PC-9 (cell line): ENCODE data around the gene REEP5. TPM values are rescaled to one million over a fixed set of nuclear protein-coding genes. Genes with fewer than 3 reads are reported as not detected.

ENCODE experiments used
- BruUV-seq: library from RNA; stranded (reverse); fragments of 400-500 nt; replicated peaks from 2 replicates; lab custom pipeline; 2021; lab: Mats Ljungman, UMichigan
- CTCF ChIA-PET: fragments of 300-600 bp; sonication (Branson Sonifier 250); formaldehyde crosslinking; loops from one replicate; lab custom pipeline; 2022; ENCODE audit warnings: antibody characterized with exemption; lab: Charles Lee
- POLR2A ChIA-PET: fragments of 300-600 bp; sonication (Branson Sonifier 250); formaldehyde crosslinking; loops from one replicate; lab custom pipeline; 2022; ENCODE audit warnings: antibody characterized with exemption; ENCODE audit not compliant: unreplicated experiment; lab: Charles Lee
- DNase-seq, 2 experiments: peaks; one replicate each; pipeline versions ENCODE4 v3.0.0 to v3.0.0-alpha.2; 2015 to 2022; ENCODE audit warnings: mixed read lengths in 1 of 2
- H2AFZ ChIP-seq: fragments of 200-600 bp; sonication (generic); 2 replicates; pipeline ENCODE4 v1.8.1; 2017; ENCODE audit warnings: antibody characterized with exemption
- H3F3A ChIP-seq: fragments of 200-600 bp; sonication (generic); 2 replicates; pipeline ENCODE4 v1.8.1; 2017; ENCODE audit warnings: antibody characterized with exemption, mild to moderate bottlenecking, low read depth; ENCODE audit not compliant: insufficient read depth
- H3K27ac ChIP-seq: fragments of 200-600 bp; sonication (generic); 2 replicates; pipeline ENCODE4 v1.6.1; 2016; ENCODE audit warnings: mixed run types
- H3K27me3 ChIP-seq: fragments of 200-600 bp; sonication (generic); 2 replicates; pipeline ENCODE4 v1.6.1; 2016; ENCODE audit warnings: low read depth, mixed run types; ENCODE audit not compliant: insufficient read depth
- H3K36me3 ChIP-seq: fragments of 200-600 bp; sonication (generic); 2 replicates; pipeline ENCODE4 v1.6.1; 2016; ENCODE audit warnings: low read depth, mixed run types
- H3K4me1 ChIP-seq: fragments of 200-600 bp; sonication (generic); replicated peaks from 2 replicates; pipeline ENCODE4 v1.6.1; 2016; ENCODE audit warnings: mixed run types; ENCODE audit not compliant: insufficient read depth
- H3K4me2 ChIP-seq: fragments of 200-600 bp; sonication (generic); 2 replicates; pipeline ENCODE4 v1.6.1; 2017; ENCODE audit warnings: mixed run types
- H3K4me3 ChIP-seq: fragments of 200-600 bp; sonication (generic); 2 replicates; pipeline ENCODE4 v1.6.1; 2016; ENCODE audit warnings: mixed run types
- H3K79me2 ChIP-seq: fragments of 200-600 bp; sonication (generic); 2 replicates; pipeline ENCODE4 v1.6.1; 2017; ENCODE audit warnings: low read depth, mixed run types
- H3K9me2 ChIP-seq: fragments of 200-600 bp; sonication (generic); 2 replicates; pipeline ENCODE4 v1.8.1; 2017; ENCODE audit warnings: mild to moderate bottlenecking; ENCODE audit not compliant: insufficient read depth
- H3K9me3 ChIP-seq: fragments of 200-600 bp; sonication (generic); 2 replicates; pipeline ENCODE4 v1.8.1; 2016; ENCODE audit warnings: low read depth; ENCODE audit not compliant: insufficient read depth
- H4K20me1 ChIP-seq: fragments of 200-600 bp; sonication (generic); 2 replicates; pipeline ENCODE4 v1.8.1; 2017; ENCODE audit not compliant: insufficient read depth
- EZH2 ChIP-seq: fragments of 200-600 bp; sonication (generic); IDR thresholded peaks from 2 replicates; pipeline ENCODE4 v1.8.0; 2017; ENCODE audit warnings: antibody characterized with exemption, low read depth
- intact Hi-C: fragments of 100-400 bp; cut with micrococcal nuclease; formaldehyde crosslinking; loops from one replicate; pipeline ENCODE4 v1.10.0; 2022; ENCODE audit not compliant: unreplicated experiment
- total RNA-seq: library from RNA; stranded (reverse); gene quantifications from 2 replicates; pipeline ENCODE4 v1.2.3, GENCODE V29; 2021
- TF ChIP-seq, protein P1 (sequence below): fragments of 200-600 bp; sonication (generic); conservative IDR thresholded peaks from 2 replicates; pipeline ENCODE4 v1.6.1; 2017; ENCODE audit warnings: mixed run types, antibody characterized with exemption, mild to moderate bottlenecking, moderate library complexity

REEP5 gene
- total RNA-seq, 1 experiment from 2014 or later = 45.2 TPM

DNA sequence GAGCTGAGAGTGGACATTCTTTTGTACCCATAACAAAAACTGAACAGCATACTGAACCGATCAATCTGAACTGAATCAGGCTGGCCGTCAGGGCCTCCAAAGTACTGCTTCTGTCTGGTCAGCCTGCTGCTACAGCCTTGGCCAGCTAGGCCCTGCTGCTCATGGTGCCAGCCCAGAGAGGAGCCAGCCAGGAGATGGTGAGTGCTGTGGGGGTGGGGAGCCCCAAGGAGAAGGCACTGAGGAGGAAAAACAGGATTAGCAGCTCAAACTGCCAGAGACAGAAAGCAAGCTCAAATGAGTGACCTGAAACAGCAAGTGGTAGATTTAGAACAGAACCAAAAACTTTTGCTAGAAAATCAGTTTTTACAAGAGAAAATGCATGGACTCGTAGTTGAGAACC, 37.0 kb downstream of the REEP5 start:
- H2AFZ ChIP-seq = no peak overlapping the region
- TF ChIP-seq, protein P1, sequence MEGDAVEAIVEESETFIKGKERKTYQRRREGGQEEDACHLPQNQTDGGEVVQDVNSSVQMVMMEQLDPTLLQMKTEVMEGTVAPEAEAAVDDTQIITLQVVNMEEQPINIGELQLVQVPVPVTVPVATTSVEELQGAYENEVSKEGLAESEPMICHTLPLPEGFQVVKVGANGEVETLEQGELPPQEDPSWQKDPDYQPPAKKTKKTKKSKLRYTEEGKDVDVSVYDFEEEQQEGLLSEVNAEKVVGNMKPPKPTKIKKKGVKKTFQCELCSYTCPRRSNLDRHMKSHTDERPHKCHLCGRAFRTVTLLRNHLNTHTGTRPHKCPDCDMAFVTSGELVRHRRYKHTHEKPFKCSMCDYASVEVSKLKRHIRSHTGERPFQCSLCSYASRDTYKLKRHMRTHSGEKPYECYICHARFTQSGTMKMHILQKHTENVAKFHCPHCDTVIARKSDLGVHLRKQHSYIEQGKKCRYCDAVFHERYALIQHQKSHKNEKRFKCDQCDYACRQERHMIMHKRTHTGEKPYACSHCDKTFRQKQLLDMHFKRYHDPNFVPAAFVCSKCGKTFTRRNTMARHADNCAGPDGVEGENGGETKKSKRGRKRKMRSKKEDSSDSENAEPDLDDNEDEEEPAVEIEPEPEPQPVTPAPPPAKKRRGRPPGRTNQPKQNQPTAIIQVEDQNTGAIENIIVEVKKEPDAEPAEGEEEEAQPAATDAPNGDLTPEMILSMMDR = no peak
- no peak for TF ChIP-seq EZH2
- H3K27ac ChIP-seq = no peak overlapping the region
- no peaks in the 10 kb centered on the region for H4K20me1 ChIP-seq
- no peaks in the 10 kb centered on the region for H3K9me3 ChIP-seq
- no TSS peak for BruUV-seq
- no peaks in the 10 kb centered on the region for H3K9me2 ChIP-seq
- H3K4me2 ChIP-seq = no peak overlapping the region
- H3K4me1 ChIP-seq = no peaks in the 10 kb centered on the region
- H3F3A ChIP-seq = no peaks in the 10 kb centered on the region
- DNase-seq = no peak
- H3K4me3 ChIP-seq = no peak overlapping the region
- H3K79me2 ChIP-seq = no peaks in the 10 kb centered on the region
- intact Hi-C loops = no loop called here
- CTCF ChIA-PET = no interaction called here
- peaks cover 14% of the 10 kb centered on the region; the same call in 1 of the 2 replicates for H3K36me3 ChIP-seq
- H3K27me3 ChIP-seq = no peaks in the 10 kb centered on the region
- POLR2A ChIA-PET = no interaction called here

DNA sequence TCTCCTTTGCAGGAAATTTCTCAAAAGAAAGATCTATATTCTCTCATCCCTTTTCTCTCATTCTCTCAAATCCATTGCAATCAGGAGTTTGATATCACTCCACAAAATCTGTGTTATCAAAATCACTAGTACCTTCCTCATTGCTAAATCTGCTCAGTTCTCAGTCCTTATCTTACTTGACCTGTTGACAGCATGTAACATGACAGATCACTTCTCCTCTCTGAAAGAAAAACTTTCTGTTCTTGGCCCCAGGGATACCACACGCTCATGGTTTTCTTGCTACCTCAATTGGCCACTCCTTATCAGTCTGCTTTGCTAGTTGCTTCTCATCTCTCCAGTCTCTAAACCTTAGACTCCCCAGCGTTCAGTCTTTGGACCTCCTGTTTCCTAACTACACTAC, 38.8 kb downstream of the REEP5 start:
- ChIA-PET POLR2A (interaction anchor here (0.5 kb wide), 1 partner anchor 93 kb away, joined by 3 read pairs; the partner anchor contains the start of gene DCP2), CTCF (no interaction called here)
- H3K4me2 ChIP-seq = no peak overlapping the region
- DNase-seq = no peak
- H2AFZ ChIP-seq = no peak overlapping the region
- H4K20me1 ChIP-seq = 0 out of 2 replicates have a peak, but pooled peaks cover 5% of the 10 kb centered on the region
- intact Hi-C loops = no loop called here
- H3K9me3 ChIP-seq = no peaks in the 10 kb centered on the region
- peaks cover 14% of the 10 kb centered on the region; the same call in 1 of the 2 replicates for H3K36me3 ChIP-seq
- H3K79me2 ChIP-seq = no peaks in the 10 kb centered on the region
- no peak overlapping the region for H3K27ac ChIP-seq
- H3K27me3 ChIP-seq = no peaks in the 10 kb centered on the region
- peaks cover 14% of the 10 kb centered on the region for H3K4me1 ChIP-seq
- TF ChIP-seq EZH2 = no peak
- TF ChIP-seq, protein P1 = no peak
- H3F3A ChIP-seq = peaks cover 4% of the 10 kb centered on the region; the same call in 1 of the 2 replicates
- no peaks in the 10 kb centered on the region for H3K9me2 ChIP-seq
- no peak overlapping the region for H3K4me3 ChIP-seq
- no TSS peak for BruUV-seq

DNA sequence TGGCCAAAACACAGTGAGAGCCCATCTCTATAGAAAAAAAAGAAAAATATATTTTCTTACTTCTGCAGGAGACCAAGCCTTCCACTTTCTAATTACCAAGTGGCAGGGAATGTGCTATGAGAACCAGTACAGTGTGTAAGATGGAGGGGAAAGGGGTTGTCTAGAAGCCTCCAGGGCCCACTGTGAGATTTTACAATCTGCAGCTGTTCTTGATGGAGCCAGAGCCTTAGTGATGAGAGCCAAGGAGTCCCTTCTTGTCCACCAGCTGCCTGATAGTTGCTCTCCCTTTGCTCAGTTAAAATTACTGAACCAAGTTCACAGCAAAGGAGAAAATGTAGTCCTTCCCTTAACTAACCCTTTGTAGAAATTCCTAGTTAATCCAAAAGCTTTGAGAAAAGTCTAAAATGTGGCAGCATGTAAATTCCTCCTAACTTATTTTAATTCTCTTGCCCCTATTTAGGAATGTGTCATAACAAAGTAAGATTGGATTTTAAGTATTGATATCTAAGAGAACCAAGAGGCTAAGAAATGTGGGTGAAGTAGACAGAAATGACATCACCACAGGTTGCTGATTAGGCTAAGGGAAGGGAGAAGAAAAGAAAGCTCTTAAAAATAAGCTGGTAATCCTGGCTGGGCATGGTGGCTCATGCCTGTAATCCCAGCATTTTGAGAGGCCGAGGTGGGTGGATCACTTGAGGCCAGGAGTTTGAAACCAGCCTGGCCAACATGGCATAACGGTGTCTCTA, 41.6 kb downstream of the REEP5 start:
- H3K36me3 ChIP-seq = 0 out of 2 replicates have a peak, but pooled peaks cover 12% of the 10 kb centered on the region
- 0 out of 2 replicates have a peak, but pooled peaks cover 5% of the 10 kb centered on the region for H4K20me1 ChIP-seq
- no peak overlapping the region for H3K27ac ChIP-seq
- no peaks in the 10 kb centered on the region for H3K9me2 ChIP-seq
- no peak overlapping the region for H3K4me2 ChIP-seq
- intact Hi-C loops = no loop called here
- no TSS peak for BruUV-seq
- no peak for DNase-seq
- no peaks in the 10 kb centered on the region for H3K27me3 ChIP-seq
- no peak overlapping the region for H2AFZ ChIP-seq
- no peaks in the 10 kb centered on the region for H3K9me3 ChIP-seq
- H3F3A ChIP-seq = peaks cover 15% of the 10 kb centered on the region; the same call in 1 of the 2 replicates
- CTCF ChIA-PET = no interaction called here
- TF ChIP-seq EZH2 = no peak
- TF ChIP-seq, protein P1 = no peak
- H3K79me2 ChIP-seq = peaks cover 5% of the 10 kb centered on the region; the same call in 1 of the 2 replicates
- no peak overlapping the region for H3K4me3 ChIP-seq
- POLR2A ChIA-PET = no interaction called here
- peaks cover 26% of the 10 kb centered on the region for H3K4me1 ChIP-seq
